Rectal smooth muscle tissue (tissue), 1 donor: ENCODE data around the gene LPAR1.

ENCODE experiments used
- H3K27ac ChIP-seq: one replicate; pipeline ENCODE4 v1.7.0; 2013; ENCODE audit warnings: low read depth, low read length, inconsistent platforms
- H3K27me3 ChIP-seq: one replicate; pipeline ENCODE4 v1.7.0; 2013; ENCODE audit warnings: low read length; ENCODE audit not compliant: control insufficient read depth, insufficient read depth
- H3K36me3 ChIP-seq: one replicate; pipeline ENCODE4 v1.7.0; 2013; ENCODE audit warnings: low read length; ENCODE audit not compliant: control insufficient read depth, insufficient read depth
- H3K4me1 ChIP-seq: one replicate; pipeline ENCODE4 v1.7.0; 2013; ENCODE audit warnings: low read length; ENCODE audit not compliant: control insufficient read depth, insufficient read depth
- H3K4me3 ChIP-seq: one replicate; pipeline ENCODE4 v1.7.0; 2013; ENCODE audit warnings: low read length
- H3K9ac ChIP-seq: one replicate; pipeline ENCODE4 v1.7.0; 2013; ENCODE audit warnings: low read length

Gene LPAR1

DNA sequence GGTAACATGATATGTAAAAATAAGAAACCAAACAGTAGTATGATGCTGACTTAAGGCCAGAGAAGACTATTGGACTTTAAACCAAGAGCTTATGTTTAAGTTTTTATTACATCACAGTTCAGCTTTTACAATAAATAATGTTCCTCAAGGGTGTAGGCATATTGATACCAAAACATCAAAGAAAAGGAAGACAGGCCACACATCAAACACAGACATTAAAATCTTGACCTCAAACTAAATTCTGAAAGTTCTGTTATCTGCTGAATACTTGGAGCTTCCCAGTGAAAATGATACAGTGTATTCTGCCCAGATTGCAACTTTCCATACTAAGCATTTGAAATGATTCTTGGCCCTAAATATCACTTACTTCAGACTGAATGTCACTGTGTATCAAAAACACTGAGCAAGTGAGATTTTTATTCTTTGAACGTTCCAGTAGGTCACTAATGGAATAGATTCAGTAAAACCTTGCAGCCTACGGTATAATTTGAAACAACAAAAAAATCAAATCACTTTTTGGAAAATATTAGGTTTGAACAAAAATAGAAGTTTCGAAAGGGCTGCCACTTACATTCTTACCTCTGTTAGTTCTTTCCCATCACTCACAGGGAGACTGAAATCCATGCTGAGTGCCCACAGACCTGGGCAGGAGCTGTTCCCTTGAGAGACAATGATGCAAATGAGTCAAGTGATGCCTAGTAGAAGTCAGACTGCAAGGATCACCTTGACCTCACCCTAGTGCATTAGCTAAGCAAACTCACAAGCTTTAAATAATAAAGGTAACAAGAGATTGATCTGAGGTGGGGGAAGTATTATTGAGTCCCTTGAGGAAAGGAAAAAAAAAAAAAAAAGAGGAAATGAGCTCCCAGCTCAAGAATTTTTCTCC, 2.5 kb downstream of the LPAR1 start:
- peak overlapping the region; percentile 84 for H3K4me3 ChIP-seq

DNA sequence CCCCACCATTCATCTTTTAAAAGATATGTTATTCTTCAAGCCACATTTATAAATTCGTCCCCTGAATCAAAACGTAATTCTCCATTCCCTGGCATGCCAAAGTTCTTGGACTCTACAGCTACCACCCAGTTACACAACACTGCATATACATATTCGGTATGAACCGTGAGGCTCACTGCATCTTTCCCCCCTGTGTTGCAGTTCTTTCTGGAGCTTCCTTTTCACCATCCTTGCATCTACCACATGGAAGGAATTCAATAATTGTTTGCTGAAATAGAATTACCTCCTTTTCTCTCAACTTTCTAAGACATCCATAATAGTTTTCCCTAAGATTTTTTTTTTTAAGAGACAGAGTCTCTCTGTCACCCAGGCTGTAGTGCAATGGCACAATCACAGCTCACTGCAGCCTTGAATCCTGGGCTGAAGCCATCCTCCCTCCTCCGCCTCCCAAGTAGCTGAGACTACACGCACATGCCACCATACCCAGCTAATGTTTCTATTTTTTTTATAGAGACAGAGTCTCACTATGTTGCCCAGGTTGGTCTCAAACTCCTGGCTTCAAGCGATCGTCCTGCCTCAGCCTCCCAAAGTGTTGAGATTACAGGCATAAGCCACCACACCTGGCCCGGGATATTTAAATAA, 3.3 kb downstream of the LPAR1 start:
- Histone ChIP-seq H3K9ac (no peak overlapping the region), H3K4me1 (no peaks in the 10 kb centered on the region), H3K27ac (no peak overlapping the region), H3K4me3 (peak overlapping the region; percentile 2), H3K27me3 (no peaks in the 10 kb centered on the region), H3K36me3 (no peaks in the 10 kb centered on the region)

More for the DNA sequence above, 2.5 kb downstream of the LPAR1 start:
- no peaks in the 10 kb centered on the region for H3K27me3 ChIP-seq
- H3K9ac ChIP-seq, result no peak overlapping the region
- H3K4me1 ChIP-seq, result no peaks in the 10 kb centered on the region
- no peak overlapping the region for H3K27ac ChIP-seq
- no peaks in the 10 kb centered on the region for H3K36me3 ChIP-seq

DNA sequence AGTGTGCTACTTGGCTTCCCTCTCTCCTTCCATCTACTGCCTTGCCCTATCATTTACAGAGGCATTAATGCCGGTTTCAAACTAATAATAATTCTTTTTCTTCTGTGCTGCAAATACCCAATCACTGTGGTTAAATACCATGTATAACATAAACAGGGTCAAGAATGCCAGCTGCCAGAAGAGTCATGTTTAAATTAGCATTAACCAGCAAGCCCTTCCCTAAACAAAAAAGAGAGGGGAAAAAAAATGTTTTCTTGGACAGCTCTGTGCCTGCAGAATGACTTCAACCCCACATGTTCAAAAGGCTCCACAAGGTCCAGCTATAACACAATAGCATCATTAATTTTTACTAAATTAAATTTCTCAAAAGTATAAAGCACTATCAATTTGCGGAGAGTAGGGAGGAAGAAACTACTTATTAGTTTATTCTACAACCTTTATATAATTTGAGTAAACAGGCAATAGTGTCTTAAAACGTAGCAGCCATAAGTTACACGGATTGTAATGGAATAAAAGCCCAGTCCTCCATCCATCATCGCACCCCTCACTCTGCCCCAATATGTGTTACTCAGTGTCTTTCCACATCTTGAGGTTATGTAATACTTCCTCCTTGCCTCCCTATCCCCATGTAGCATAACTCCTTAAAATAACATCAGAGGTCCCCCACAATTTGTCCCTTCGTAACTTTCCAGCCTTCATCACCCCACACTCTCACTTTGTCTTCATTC, 3.9 kb downstream of the LPAR1 start:
- Histone ChIP-seq H3K4me1 (no peaks in the 10 kb centered on the region), H3K4me3 (peak overlapping the region; percentile 2), H3K27ac (no peak overlapping the region)

DNA sequence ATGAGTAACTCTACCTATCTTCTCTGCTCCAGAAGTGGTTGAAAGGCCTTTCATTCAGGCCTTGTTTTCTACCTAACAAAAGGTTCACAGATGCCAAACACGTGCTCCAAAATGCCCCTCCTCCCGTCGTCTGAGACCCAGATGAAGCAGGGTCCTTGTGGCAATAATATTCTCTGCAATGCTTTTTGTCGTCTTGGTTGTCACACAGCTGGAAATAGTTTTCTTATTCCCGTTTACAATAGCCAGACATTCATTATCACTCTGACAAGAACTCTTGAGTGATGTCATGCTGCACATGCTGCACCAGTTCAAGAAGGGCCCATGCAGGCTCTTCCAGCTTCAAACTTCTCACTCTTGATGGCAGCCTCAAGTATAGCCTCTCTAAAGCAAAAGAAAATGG, 7.8 kb downstream of the LPAR1 start:
- Histone ChIP-seq H3K36me3 (no peaks in the 10 kb centered on the region), H3K4me1 (no peaks in the 10 kb centered on the region), H3K27me3 (no peaks in the 10 kb centered on the region), H3K27ac (no peak overlapping the region), H3K9ac (no peak overlapping the region), H3K4me3 (no peak overlapping the region)

More for the DNA sequence above, 3.9 kb downstream of the LPAR1 start:
- no peak overlapping the region for H3K9ac ChIP-seq
- H3K36me3 ChIP-seq, result no peaks in the 10 kb centered on the region
- no peaks in the 10 kb centered on the region for H3K27me3 ChIP-seq

DNA sequence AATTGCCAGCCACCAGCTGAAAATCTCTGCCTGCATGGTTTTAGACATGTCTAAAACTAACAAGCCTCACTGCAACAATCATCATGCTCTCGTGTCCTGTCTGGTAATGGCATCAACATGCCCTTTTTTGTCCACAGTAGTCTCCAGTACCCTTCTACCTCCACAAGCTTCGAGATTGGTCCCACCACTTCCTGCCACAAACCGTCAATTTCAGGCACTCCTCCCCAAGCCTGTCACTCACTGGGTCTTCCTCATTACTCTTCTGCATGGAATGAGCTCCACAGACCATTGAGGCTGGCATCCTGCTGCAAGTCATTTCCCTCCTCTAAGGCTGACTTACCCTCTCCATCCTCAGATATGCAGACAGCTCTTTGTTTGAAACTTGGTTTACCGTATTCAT, 9.0 kb downstream of the LPAR1 start:
- no peaks in the 10 kb centered on the region for H3K4me1 ChIP-seq
- no peak overlapping the region for H3K4me3 ChIP-seq
- H3K36me3 ChIP-seq, result no peaks in the 10 kb centered on the region
- no peaks in the 10 kb centered on the region for H3K27me3 ChIP-seq
- H3K9ac ChIP-seq, result no peak overlapping the region
- no peak overlapping the region for H3K27ac ChIP-seq

DNA sequence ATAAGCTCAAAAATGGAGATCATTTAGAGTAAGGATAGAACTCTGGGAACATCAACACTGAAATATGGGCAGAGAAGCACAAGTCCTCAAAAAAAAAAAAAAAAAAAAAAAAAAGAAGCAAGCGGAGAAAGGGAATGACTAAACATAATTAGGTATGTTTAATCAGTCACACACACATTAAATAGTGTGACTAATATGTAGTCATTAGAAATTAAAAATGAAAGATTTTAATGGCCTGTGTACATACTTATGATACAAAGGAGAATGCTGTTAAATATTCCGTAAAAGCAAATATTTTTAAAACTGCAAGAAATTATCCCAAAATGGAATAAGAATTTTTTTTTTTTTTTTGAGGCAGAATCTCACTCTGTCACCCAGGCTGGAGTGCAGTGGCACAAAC, 10.5 kb downstream of the LPAR1 start:
- H3K4me1 ChIP-seq, result no peaks in the 10 kb centered on the region

DNA sequence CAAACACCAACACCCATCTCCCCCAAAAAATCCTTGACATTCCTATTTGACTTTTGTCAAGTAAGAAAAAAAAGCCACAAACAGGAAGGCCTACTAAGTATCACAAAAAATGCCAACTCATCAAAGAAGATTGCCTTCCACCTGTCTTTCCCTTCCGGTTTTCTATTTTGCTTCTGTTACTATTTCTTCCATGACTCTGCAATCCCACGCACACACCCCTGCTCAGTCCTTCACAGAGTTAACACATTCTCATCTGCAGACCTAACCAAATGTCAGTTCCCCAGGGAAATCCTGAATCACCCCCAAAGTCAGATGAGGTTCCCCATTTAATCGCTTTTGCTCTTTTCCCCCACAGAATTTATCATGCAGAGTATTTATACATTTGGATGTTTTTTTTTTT, 15.1 kb downstream of the LPAR1 start:
- Histone ChIP-seq H3K4me3 (no peak overlapping the region), H3K27ac (no peak overlapping the region), H3K36me3 (no peaks in the 10 kb centered on the region), H3K27me3 (no peaks in the 10 kb centered on the region), H3K9ac (no peak overlapping the region), H3K4me1 (no peaks in the 10 kb centered on the region)

More for the DNA sequence above, 10.5 kb downstream of the LPAR1 start:
- Histone ChIP-seq H3K36me3 (no peaks in the 10 kb centered on the region), H3K9ac (no peak overlapping the region), H3K4me3 (no peak overlapping the region), H3K27me3 (no peaks in the 10 kb centered on the region), H3K27ac (no peak overlapping the region)

DNA sequence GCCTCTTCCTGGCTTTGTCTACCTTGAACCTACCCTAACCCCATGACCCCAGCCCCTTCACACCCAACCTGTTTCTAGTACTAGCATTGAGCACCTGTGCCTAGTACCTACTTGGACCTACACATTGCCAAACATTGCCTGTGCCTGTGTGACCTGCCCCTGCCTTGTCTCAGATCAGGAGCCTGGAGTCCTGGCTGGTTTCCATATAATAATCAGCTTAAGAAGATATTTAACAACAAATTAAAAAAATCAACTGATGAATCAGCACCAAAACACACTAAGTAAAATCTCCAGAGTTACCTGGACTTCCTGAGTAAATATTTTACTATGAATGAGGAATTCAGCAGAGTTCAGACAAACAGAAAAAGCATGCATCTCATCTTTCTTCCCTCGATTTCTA, 17.7 kb downstream of the LPAR1 start:
- H3K27me3 ChIP-seq, result no peaks in the 10 kb centered on the region
- H3K4me1 ChIP-seq, result no peaks in the 10 kb centered on the region
- H3K4me3 ChIP-seq, result no peak overlapping the region
- no peak overlapping the region for H3K9ac ChIP-seq
- no peaks in the 10 kb centered on the region for H3K36me3 ChIP-seq
- no peak overlapping the region for H3K27ac ChIP-seq

DNA sequence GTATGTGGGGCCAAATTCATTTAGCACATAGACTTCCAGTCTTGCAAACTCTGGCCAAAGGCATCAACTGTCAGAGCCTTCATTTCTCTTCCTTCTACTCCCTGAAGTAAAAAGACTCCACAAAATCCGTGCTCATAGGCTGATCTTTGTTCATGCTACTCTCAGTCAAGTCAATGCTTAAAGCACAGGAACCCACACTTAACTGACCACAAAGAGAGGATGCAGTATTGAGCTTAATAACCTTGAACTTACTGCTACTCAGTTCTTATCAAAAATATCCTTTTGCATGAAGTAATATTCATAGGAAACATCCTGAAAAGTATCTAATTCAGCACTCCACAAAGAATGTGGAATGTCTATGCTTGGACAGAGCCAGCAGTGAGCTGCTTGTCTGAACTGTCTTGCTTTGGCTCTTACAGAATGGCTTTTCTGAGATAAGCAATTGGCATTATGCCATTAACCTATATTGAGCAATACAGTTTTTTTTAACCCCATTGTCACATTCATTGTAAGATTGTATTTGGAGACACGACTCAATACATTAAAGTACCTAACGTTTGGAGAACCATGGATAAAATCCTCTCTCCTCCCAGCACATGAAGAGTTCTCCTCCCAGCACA, 21.7 kb downstream of the LPAR1 start:
- no peaks in the 10 kb centered on the region for H3K4me1 ChIP-seq
- no peak overlapping the region for H3K9ac ChIP-seq
- no peaks in the 10 kb centered on the region for H3K36me3 ChIP-seq
- no peak overlapping the region for H3K27ac ChIP-seq
- no peak overlapping the region for H3K4me3 ChIP-seq
- no peaks in the 10 kb centered on the region for H3K27me3 ChIP-seq

DNA sequence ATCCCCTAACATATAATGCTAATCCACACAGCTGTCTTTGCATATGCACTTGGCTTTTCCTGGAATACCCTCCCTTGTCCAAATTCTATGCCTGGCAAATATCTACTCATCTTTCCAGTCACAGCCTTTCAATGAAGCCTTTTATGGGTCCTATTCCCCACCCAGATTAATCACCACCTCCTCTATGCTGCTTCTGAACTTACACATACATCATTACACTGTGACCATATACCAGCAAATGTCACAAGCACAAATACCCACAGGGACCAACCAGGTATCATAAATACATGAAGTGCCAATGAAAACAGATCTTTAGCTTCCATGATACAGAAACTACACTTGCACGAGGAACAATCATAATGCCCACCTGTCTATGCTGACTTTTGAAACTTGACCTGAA, 22.3 kb downstream of the LPAR1 start:
- Histone ChIP-seq H3K4me1 (no peaks in the 10 kb centered on the region), H3K27me3 (no peaks in the 10 kb centered on the region), H3K36me3 (no peaks in the 10 kb centered on the region), H3K9ac (no peak overlapping the region), H3K27ac (no peak overlapping the region), H3K4me3 (no peak overlapping the region)

DNA sequence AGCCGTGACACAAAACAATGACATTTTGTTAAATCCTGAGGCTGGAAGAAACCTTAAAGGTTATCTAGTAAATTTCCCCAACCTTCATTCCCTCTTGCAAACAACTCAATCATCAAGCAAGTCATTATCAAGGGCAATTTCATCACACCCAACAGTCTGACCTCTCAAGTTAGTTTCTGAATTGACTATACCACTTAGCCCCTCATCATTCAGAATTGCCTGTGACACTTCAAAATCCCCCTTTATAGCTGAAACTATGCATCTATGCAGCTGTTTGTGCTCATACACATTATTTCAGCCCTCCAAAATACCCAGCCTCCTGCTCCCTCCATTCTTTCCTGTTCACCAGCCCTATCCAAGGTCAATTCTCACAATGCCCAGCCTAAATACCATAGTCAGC, 24.6 kb downstream of the LPAR1 start:
- H3K27ac ChIP-seq, result no peak overlapping the region
- H3K9ac ChIP-seq, result no peak overlapping the region

DNA sequence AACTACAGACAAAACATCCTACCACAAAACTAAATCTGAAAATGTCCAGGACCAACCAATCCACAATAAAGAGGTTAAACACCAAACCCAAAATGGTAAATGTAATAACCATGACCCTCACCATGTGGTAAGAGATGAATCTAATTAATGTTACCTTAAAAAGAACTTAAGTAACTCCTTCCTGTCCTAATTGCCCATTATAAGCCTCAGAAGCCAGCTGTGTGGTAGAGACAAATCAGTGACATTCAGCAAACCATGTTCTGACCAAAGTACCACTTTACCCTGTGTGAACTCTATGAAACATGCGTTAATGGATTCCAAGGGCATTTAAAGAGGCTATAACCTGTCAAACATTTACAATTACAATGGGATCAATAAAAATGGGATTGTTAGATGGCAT, 25.0 kb downstream of the LPAR1 start:
- Histone ChIP-seq H3K36me3 (no peaks in the 10 kb centered on the region), H3K9ac (no peak overlapping the region), H3K4me1 (no peaks in the 10 kb centered on the region), H3K4me3 (no peak overlapping the region), H3K27ac (no peak overlapping the region), H3K27me3 (no peaks in the 10 kb centered on the region)

More for the DNA sequence above, 24.6 kb downstream of the LPAR1 start:
- Histone ChIP-seq H3K4me1 (no peaks in the 10 kb centered on the region), H3K4me3 (no peak overlapping the region), H3K27me3 (no peaks in the 10 kb centered on the region), H3K36me3 (no peaks in the 10 kb centered on the region)
